ENCODE measurements around the gene MOCOS.
A peak's percentile ranks its signal among the peaks of the same experiment; 100 is the strongest.

MOCOS gene

DNA sequence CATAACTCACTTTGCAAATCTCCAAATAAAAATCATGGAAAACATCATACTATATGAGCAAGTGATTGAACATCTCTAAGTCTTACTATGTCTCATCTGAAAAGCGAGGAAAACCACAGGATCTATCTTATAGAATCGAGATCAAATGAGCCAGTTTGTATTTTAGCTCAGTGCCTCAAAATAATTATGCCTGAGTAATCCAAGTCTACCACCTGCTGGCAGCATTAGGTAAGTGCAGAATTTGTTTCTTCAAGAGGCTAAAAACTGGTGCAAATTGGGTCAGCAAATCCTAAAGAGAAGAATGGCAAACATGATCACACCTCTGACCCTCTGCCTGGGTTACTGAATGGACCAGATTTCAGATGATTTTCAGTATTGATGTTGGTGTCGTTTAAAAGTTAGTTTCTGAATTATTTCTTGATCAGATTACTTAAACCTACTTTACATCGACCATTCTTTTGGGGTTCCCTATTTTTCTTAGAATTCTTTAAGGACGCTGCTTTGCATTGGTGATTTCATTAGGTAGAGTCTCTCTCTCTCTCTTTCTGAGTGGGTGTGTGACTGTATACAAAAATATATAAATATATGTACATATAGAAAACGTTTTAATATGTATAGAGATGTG lies 97.5 kb downstream of the MOCOS start:
- DNase-seq (ENCODE audit: low read depth in 2 of 2), result peak; percentile 82 to 84
- H3K4me3 ChIP-seq (replicated peaks in 1 of 2; ENCODE audit: low read depth in 2 of 2, low read length in 2 of 2), result no peak overlapping the region
- TF ChIP-seq, protein P1, sequence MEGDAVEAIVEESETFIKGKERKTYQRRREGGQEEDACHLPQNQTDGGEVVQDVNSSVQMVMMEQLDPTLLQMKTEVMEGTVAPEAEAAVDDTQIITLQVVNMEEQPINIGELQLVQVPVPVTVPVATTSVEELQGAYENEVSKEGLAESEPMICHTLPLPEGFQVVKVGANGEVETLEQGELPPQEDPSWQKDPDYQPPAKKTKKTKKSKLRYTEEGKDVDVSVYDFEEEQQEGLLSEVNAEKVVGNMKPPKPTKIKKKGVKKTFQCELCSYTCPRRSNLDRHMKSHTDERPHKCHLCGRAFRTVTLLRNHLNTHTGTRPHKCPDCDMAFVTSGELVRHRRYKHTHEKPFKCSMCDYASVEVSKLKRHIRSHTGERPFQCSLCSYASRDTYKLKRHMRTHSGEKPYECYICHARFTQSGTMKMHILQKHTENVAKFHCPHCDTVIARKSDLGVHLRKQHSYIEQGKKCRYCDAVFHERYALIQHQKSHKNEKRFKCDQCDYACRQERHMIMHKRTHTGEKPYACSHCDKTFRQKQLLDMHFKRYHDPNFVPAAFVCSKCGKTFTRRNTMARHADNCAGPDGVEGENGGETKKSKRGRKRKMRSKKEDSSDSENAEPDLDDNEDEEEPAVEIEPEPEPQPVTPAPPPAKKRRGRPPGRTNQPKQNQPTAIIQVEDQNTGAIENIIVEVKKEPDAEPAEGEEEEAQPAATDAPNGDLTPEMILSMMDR (IDR thresholded peaks at IDR 0.05; ENCODE audit: low read depth, low read length), result peak; percentile 78

DNA sequence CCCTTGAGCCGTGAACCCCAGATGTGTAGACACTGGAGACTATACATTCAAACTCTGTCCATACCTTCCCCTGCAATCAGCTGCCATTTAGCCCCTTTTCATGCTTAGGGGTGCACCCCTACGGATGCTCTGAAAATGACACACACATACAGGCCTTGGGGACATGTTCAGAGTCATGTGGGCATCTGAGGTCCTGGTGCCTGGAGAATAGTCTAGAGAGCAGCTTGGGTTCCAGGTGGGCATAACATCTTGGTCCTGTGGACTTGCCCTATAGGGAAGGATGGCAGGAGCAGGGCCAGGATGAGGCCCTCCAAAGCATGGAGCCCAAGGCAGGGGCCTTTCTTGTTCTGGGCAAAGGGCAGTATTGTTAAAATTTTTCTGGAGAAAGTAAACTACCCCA lies 100.4 kb downstream of the MOCOS start:
- TF ChIP-seq, protein P1 (IDR thresholded peaks at IDR 0.05; ENCODE audit: low read depth, low read length), result no peak
- no peak for DNase-seq (ENCODE audit: low read depth in 2 of 2)
- no peak overlapping the region for H3K4me3 ChIP-seq (replicated peaks in 1 of 2; ENCODE audit: low read depth in 2 of 2, low read length in 2 of 2)

DNA sequence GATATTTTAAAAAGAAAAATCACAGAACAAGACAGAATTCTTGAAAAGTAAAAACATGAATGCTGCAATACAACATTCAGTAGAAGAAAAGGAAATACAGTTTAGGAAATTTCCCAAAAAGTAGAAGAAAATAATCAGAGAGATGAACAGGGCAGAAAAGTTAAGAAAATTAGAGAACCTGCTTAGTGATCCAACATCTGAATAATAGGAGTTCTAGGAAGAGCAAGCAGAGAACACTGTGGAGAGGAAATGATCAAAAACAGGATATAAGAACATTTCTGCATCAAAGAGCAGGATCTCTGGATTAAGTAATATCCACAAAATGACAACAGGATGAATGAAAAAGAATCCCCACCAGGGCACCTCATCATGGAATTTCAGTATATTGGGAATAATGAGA lies 101.4 kb downstream of the MOCOS start:
- no peak for DNase-seq (ENCODE audit: low read depth in 2 of 2)
- TF ChIP-seq, protein P1 (IDR thresholded peaks at IDR 0.05; ENCODE audit: low read depth, low read length), result no peak
- no peak overlapping the region for H3K4me3 ChIP-seq (replicated peaks in 1 of 2; ENCODE audit: low read depth in 2 of 2, low read length in 2 of 2)

DNA sequence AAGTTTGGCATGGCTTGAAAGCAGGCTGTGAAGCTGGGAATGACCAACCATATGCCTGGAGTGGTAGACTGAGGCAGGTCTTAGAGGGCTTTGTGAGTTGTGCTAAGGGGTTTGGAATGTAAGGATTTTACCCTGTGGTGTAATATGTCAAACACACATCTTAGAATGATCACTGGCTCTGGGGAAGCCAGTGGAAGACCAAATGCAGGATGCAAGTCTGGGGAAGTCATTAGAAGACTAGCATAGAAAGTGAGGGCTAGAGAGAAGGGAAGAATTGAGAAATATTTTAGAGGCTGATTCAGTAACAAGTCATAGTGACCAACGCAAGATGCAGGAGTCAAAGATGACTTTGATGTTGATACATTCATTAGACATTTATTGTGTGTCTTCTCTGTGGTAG lies 106.7 kb downstream of the MOCOS start:
- peak in 1 of 2 donors; percentile 54 for DNase-seq (ENCODE audit: low read depth in 2 of 2)
- H3K4me3 ChIP-seq (replicated peaks in 1 of 2; ENCODE audit: low read depth in 2 of 2, low read length in 2 of 2), result no peak overlapping the region
- TF ChIP-seq, protein P1 (IDR thresholded peaks at IDR 0.05; ENCODE audit: low read depth, low read length), result no peak

DNA sequence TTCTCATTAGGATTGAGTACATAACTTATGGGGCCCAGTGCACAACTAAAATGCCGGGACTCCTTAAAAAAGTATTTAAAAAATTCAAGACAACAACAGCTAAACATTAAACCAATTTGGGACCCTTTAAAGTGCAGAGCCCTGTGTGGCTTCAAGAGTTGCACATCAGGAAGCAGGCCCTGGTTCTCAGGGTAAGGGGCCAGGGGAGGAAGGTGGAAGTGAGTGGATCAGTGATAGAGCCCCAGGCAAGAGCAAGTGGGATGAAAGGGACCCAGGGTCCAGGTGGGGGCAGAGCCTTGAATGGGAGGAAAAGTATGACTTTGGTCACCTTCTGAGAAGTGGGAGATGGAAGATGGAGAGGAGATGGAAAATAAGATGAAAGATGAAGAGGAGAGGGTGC lies 107.9 kb downstream of the MOCOS start:
- DNase-seq (ENCODE audit: low read depth in 2 of 2), result no peak
- no peak overlapping the region for H3K4me3 ChIP-seq (replicated peaks in 1 of 2; ENCODE audit: low read depth in 2 of 2, low read length in 2 of 2)
- TF ChIP-seq, protein P1 (IDR thresholded peaks at IDR 0.05; ENCODE audit: low read depth, low read length), result no peak

DNA sequence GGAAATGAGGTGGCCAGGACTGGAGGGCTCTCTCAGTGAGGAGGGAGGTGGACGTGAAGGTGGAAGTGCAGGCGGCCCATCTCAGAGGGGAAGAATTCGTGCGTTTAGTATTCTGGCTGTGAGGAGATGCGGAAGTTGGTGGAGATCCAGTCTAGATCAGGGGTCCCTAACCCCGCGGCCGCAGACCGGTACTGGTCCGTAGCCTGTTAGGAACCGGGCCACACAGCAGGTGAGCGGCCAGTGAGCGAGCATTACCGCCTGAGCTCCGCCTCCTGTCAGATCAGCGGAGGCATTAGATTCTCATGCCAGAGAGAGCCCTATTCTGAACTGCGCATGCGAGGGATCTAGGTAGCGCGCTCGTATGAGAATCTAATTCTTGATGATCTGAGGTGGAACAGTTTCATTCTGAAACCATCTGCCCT lies 108.6 kb downstream of the MOCOS start:
- TF ChIP-seq, protein P1 (IDR thresholded peaks at IDR 0.05; ENCODE audit: low read depth, low read length), result no peak
- no peak overlapping the region for H3K4me3 ChIP-seq (replicated peaks in 1 of 2; ENCODE audit: low read depth in 2 of 2, low read length in 2 of 2)
- no peak for DNase-seq (ENCODE audit: low read depth in 2 of 2)
